Gastrocnemius medialis (tissue), 4 donors: Measurements from ENCODE around the gene IL31. TPM values are rescaled to one million over a fixed set of nuclear protein-coding genes. Genes with fewer than 3 reads are reported as not detected.

Source experiments
- ATAC-seq, 2 donors: fragments of 150-250 bp; one replicate each; pipeline ENCODE4 v1.9.1; 2016
- DNase-seq, 2 donors: peaks; one replicate each; pipeline ENCODE4 v3.0.0-alpha.2; 2019
- H3K27ac ChIP-seq, 4 donors: fragments of 200-600 bp; sonication (generic); 1 replicate in 1 of 4; 2 replicates in 3 of 4; pipeline ENCODE4 v1.5.1; 2016 to 2018; ENCODE audit warnings: mild to moderate bottlenecking in 2 of 4, moderate library complexity in 1 of 4
- H3K27me3 ChIP-seq, 3 donors: fragments of 200-600 bp; sonication (generic) in 2 of 3; 1 replicate in 1 of 3; 2 replicates in 2 of 3; pipeline versions ENCODE4 v1.5.1 to v1.6.0; 2016 to 2019; ENCODE audit warnings: mild to moderate bottlenecking in 1 of 3, moderate library complexity in 1 of 3
- H3K36me3 ChIP-seq, 2 donors: fragments of 200-600 bp; sonication (generic) in 1 of 2; one replicate each; pipeline ENCODE4 v1.5.1; 2017 to 2018
- H3K4me1 ChIP-seq, 2 donors: fragments of 200-600 bp; sonication (generic) in 1 of 2; one replicate each; pipeline ENCODE4 v1.5.1; 2016 to 2017; ENCODE audit warnings: mild to moderate bottlenecking in 2 of 2
- H3K4me3 ChIP-seq, 4 donors: fragments of 200-600 bp; sonication (generic) in 3 of 4; 1 replicate in 1 of 4; 2 replicates in 3 of 4; pipeline ENCODE4 v1.5.1; 2016 to 2019; ENCODE audit warnings: mild to moderate bottlenecking in 2 of 4
- H3K9me3 ChIP-seq, 3 donors: fragments of 200-600 bp; sonication (generic) in 2 of 3; 1 replicate in 1 of 3; 2 replicates in 2 of 3; pipeline ENCODE4 v1.5.1; 2016 to 2019
- POLR2A ChIP-seq, 2 donors: fragments of 450-650 bp; IDR thresholded peaks; one replicate each; pipeline ENCODE4 v1.6.1; 2017; ENCODE audit warnings: antibody characterized with exemption in 2 of 2, mild to moderate bottlenecking in 2 of 2, moderate library complexity in 2 of 2
- in situ Hi-C, 4 donors: fragments of 200-750 bp; cut with MboI; loops; one replicate each; pipeline versions ENCODE4 v1.15.0 to v1.8.0; 2017; ENCODE audit warnings: low sequenced_read_pairs in 4 of 4
- intact Hi-C: fragments of 100-400 bp; cut with DNase I; formaldehyde crosslinking; loops from one replicate; pipeline ENCODE4 v1.15.1; 2023; ENCODE audit warnings: low total_unique reads
- total RNA-seq, 4 donors: library from RNA; depleted of rRNA; stranded (reverse); fragments of >200 nt; gene quantifications; one replicate each; pipeline versions ENCODE4 v1.1.0 to v1.2.3, GENCODE V29; 2016
- TF ChIP-seq, protein P1 (sequence below), 5 experiments: fragments of 450-650 bp in 3 of 5; fragments of 200-600 bp in 2 of 5; sonication (generic) in 2 of 5; IDR thresholded peaks in 4 of 5; conservative IDR thresholded peaks in 1 of 5; 1 replicate in 4 of 5; 2 replicates in 1 of 5; pipeline ENCODE4 v1.5.1; 2016 to 2019; ENCODE audit warnings: antibody characterized with exemption in 5 of 5, mild to moderate bottlenecking in 3 of 5, moderate library complexity in 3 of 5

IL31 gene
- total RNA-seq, 4 donors from 2014 or later, result not detected

DNA sequence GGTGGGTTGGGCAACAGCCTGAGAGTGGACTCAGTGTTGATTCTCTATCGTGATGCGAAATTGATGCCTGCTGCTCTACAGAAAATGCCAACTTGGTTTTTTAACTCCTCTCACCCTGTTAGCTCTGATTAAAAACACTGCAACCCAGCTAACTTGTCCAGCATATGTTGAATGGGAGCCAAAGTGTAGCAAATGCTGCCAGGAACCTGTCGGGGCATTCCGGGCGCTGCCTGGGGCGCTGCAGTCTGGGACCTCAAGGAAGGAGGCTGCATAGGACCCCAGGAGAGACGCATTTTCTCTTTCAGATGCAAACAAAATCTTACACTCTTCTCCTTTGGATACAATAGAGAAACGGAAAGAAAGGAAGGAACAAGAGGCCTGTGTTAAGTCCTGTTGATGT lies 33.4 kb upstream of the IL31 start:
- no peak for ATAC-seq
- intact Hi-C loops, result no loop called here
- Histone ChIP-seq H3K27me3 (peaks cover 33 to 34% (median 34%) of the 10 kb centered on the region in 3 donors), H3K4me1 (peaks cover 0 to 6% of the 10 kb centered on the region in 2 donors), H3K9me3 (no peaks in the 10 kb centered on the region), H3K4me3 (no peak overlapping the region), H3K27ac (no peak overlapping the region), H3K36me3 (peaks cover 0 to 48% of the 10 kb centered on the region in 2 donors)
- TF ChIP-seq, protein P1, sequence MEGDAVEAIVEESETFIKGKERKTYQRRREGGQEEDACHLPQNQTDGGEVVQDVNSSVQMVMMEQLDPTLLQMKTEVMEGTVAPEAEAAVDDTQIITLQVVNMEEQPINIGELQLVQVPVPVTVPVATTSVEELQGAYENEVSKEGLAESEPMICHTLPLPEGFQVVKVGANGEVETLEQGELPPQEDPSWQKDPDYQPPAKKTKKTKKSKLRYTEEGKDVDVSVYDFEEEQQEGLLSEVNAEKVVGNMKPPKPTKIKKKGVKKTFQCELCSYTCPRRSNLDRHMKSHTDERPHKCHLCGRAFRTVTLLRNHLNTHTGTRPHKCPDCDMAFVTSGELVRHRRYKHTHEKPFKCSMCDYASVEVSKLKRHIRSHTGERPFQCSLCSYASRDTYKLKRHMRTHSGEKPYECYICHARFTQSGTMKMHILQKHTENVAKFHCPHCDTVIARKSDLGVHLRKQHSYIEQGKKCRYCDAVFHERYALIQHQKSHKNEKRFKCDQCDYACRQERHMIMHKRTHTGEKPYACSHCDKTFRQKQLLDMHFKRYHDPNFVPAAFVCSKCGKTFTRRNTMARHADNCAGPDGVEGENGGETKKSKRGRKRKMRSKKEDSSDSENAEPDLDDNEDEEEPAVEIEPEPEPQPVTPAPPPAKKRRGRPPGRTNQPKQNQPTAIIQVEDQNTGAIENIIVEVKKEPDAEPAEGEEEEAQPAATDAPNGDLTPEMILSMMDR (IDR thresholded peaks at IDR 0.05 in 4 of 5, conservative IDR thresholded peaks at IDR 0.05 in 1 of 5), result no peak
- no peak for TF ChIP-seq POLR2A (IDR thresholded peaks at IDR 0.05)
- DNase-seq, result no peak
- in situ Hi-C loops, result no loop called here

DNA sequence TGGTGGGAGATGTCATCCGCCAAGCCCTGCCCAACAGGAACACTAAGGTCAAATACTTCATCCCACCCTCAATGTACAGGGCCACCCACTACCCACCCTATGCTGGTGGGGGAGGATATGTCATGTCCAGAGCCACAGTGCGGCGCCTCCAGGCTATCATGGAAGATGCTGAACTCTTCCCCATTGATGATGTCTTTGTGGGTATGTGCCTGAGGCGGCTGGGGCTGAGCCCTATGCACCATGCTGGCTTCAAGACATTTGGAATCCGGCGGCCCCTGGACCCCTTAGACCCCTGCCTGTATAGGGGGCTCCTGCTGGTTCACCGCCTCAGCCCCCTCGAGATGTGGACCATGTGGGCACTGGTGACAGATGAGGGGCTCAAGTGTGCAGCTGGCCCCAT lies 33.0 kb upstream of the IL31 start:
- no peak for ATAC-seq
- in situ Hi-C loops, result no loop called here

DNA sequence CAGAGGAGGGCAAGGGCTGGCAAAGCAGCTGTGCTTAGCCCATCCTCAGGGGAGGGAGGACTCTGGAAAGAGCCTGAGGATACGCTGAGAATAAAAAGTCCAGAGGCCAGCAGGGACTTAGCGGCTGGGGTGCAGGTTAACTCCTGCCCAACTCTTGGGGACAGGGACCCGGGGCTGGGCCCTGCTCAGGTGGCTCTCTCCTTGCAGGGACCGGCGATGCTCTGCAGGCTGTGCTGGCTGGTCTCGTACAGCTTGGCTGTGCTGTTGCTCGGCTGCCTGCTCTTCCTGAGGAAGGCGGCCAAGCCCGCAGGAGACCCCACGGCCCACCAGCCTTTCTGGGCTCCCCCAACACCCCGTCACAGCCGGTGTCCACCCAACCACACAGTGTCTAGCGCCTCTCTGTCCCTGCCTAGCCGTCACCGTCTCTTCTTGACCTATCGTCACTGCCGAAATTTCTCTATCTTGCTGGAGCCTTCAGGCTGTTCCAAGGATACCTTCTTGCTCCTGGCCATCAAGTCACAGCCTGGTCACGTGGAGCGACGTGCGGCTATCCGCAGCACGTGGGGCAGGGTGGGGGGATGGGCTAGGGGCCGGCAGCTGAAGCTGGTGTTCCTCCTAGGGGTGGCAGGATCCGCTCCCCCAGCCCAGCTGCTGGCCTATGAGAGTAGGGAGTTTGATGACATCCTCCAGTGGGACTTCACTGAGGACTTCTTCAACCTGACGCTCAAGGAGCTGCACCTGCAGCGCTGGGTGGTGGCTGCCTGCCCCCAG lies 32.3 kb upstream of the IL31 start:
- ATAC-seq, result no peak

More for the DNA sequence above, 33.0 kb upstream of the IL31 start:
- intact Hi-C loops, result no loop called here
- peaks cover 0 to 6% of the 10 kb centered on the region in 2 donors for H3K4me1 ChIP-seq
- H3K9me3 ChIP-seq, result no peaks in the 10 kb centered on the region
- no peak overlapping the region for H3K4me3 ChIP-seq
- H3K27ac ChIP-seq, result no peak overlapping the region
- DNase-seq, result no peak
- peaks cover 0 to 44% of the 10 kb centered on the region in 2 donors for H3K36me3 ChIP-seq
- TF ChIP-seq, protein P1 (IDR thresholded peaks at IDR 0.05 in 4 of 5, conservative IDR thresholded peaks at IDR 0.05 in 1 of 5), result no peak
- no peak for TF ChIP-seq POLR2A (IDR thresholded peaks at IDR 0.05)
- H3K27me3 ChIP-seq, result peaks cover 35 to 37% (median 36%) of the 10 kb centered on the region in 3 donors

DNA sequence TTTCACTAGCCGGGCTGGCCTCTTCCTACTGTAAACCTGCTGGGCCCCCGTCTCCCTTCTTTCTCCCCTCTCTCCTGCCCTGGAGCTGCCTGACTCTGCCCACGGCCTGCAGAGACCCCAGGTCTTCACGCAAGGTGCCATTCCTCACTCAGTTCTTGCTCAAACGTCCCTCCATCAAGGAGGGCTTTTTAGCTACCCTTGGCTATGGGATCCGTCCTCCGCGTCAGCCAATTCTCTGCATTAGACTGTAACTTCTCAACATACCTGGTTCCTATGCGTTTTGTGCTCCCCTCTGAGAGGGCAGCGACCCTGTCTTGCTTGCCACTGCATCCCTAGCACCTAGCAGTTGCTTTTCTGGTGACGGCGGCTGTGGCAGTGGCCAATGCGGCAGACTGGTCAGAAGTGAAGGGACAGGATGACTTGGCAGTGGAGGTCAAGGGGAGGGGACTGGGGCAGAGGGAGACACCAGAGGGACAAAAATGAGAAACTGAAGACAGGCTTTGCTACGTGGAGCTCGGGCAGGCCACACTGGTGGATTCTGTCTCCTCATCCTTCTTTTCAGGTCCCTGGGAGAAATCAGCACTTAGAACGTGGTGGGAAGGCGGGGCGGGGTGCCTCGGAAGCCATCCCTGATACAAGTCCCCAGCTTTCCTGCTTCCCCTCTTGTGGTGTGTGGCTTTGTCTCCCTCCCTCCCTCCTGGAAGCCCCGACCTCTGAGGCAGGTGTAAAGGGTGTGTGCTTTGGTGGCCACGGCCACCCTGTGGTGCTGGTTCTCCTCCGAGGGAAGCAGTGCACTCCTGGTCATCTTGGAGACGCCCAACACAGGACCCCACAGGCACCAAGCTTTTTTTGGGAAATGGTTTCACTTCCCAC lies 31.3 kb upstream of the IL31 start:
- H3K27ac ChIP-seq, result no peak overlapping the region
- no peaks in the 10 kb centered on the region for H3K9me3 ChIP-seq
- DNase-seq (no peak), ATAC-seq (no peak)
- in situ Hi-C loops (no loop called here), intact Hi-C loops (no loop called here)
- TF ChIP-seq, protein P1 (IDR thresholded peaks at IDR 0.05 in 4 of 5, conservative IDR thresholded peaks at IDR 0.05 in 1 of 5), result no peak
- TF ChIP-seq POLR2A (IDR thresholded peaks at IDR 0.05), result no peak
- H3K27me3 ChIP-seq, result peaks cover 39 to 54% (median 40%) of the 10 kb centered on the region in 3 donors
- H3K4me1 ChIP-seq, result peaks cover 0 to 6% of the 10 kb centered on the region in 2 donors
- H3K36me3 ChIP-seq, result peaks cover 0 to 33% of the 10 kb centered on the region in 2 donors
- H3K4me3 ChIP-seq, result no peak overlapping the region

More for the DNA sequence above, 32.3 kb upstream of the IL31 start:
- Histone ChIP-seq H3K27me3 (peaks cover 39 to 44% (median 40%) of the 10 kb centered on the region in 3 donors), H3K27ac (no peak overlapping the region), H3K36me3 (peaks cover 0 to 37% of the 10 kb centered on the region in 2 donors), H3K4me3 (no peak overlapping the region), H3K4me1 (peaks cover 0 to 6% of the 10 kb centered on the region in 2 donors), H3K9me3 (no peaks in the 10 kb centered on the region)
- DNase-seq, result no peak
- intact Hi-C loops (no loop called here), in situ Hi-C loops (no loop called here)
- TF ChIP-seq, protein P1 (IDR thresholded peaks at IDR 0.05 in 4 of 5, conservative IDR thresholded peaks at IDR 0.05 in 1 of 5), result no peak
- no peak for TF ChIP-seq POLR2A (IDR thresholded peaks at IDR 0.05)
